GM12892 (cell line): ENCODE data around the gene OVOL3.

Experiments used
- POLR2A ChIP-seq: IDR thresholded peaks from 2 replicates; pipeline ENCODE4 v1.6.1; 2011; ENCODE audit warnings: low read depth, low read length, control low read depth
- POLR2AphosphoS5 ChIP-seq: IDR thresholded peaks from 2 replicates; pipeline ENCODE4 v1.6.1; 2011; ENCODE audit warnings: low read depth, low read length, control low read depth

DNA sequence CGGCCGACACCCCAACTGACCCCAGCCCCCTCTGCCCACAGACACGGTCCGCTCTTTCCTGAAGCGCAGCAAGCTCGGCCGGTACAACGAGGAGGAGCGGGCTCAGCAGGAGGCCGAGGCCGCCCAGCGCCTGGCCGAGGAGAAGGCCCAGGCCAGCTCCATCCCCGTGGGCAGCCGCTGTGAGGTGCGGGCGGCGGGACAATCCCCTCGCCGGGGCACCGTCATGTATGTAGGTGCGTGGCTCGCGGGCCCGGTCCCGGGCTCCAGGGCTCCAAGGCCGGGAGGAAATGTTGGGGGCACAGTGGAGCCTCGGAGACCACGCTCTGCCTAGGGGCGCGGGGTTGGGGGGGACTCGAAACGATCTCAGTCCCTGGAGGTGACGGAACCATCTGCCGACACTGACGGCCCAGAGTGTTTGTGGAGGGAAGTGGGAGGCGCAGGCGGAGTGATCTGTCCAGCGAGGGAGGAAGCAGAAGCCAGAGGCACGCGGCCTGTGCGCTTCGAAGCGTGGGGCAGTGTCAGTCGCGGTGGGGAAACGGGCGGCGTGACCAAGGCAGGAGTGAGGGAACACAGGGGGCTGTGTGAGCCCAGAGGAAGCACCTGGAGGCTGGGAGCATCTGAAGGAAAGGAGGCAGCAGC, 10.7 kb downstream of the OVOL3 start:
- TF ChIP-seq POLR2A (no peak), POLR2AphosphoS5 (no peak)
